HG03097 (cell line): ENCODE measurements around the gene SAMD1.
"Not testable (repeated sequence)": the region's sequence is repeated elsewhere in the genome, so short reads cannot be mapped to it uniquely, and the experiment has no call there.

Source experiments
- ATAC-seq: cut with Tn5 transposase; IDR thresholded peaks from one replicate; pipeline ENCODE4 v1.9.1; 2021; ENCODE audit not compliant: unreplicated experiment, low FRiP score

Gene SAMD1

GRCh38 chr19:14042659-14043608 lies 47.6 kb downstream of the SAMD1 start:
- not testable (repeated sequence) for ATAC-seq

- ATAC-seq: no peak
These were observed 51.4 kb downstream of the SAMD1 start for GRCh38 chr19:14039181-14039580.
